HG02943 (cell line): ENCODE measurements around the gene MYH15.

Experiments
- ATAC-seq: cut with Tn5 transposase; IDR thresholded peaks from one replicate; pipeline ENCODE4 v1.9.1; 2021; ENCODE audit warnings: mild to moderate bottlenecking, low read depth, moderate library complexity; ENCODE audit not compliant: unreplicated experiment

MYH15 gene

GRCh38 chr3:108343491-108343890 is 166.9 kb downstream of the MYH15 start:
- ATAC-seq, result no peak

GRCh38 chr3:108342837-108343486 is 167.4 kb downstream of the MYH15 start:
- ATAC-seq, result no peak

GRCh38 chr3:108341911-108342310 is 168.5 kb downstream of the MYH15 start:
- no peak for ATAC-seq

GRCh38 chr3:108338901-108339545 is 171.4 kb downstream of the MYH15 start:
- no peak for ATAC-seq

GRCh38 chr3:108334701-108335100 is 175.7 kb downstream of the MYH15 start:
- no peak for ATAC-seq

GRCh38 chr3:108333961-108334360 is 176.4 kb downstream of the MYH15 start:
- ATAC-seq, result no peak

- ATAC-seq, result no peak
Measured at GRCh38 chr3:108331792-108332191, 178.6 kb downstream of the MYH15 start.
